HS-5 (cell line): ENCODE results near the gene BAIAP2L1.
A peak's percentile ranks its signal among the peaks of the same experiment; 100 is the strongest.

Source experiments
- DNase-seq: peaks from one replicate; pipeline ENCODE4 v3.0.0-alpha.2; 2012; ENCODE audit warnings: low read depth

The BAIAP2L1 gene

GRCh38 chr7:98293746-98294145 lies 107.1 kb downstream of the BAIAP2L1 start:
- no peak for DNase-seq

- no peak for DNase-seq
These were observed 107.6 kb downstream of the BAIAP2L1 start for GRCh38 chr7:98293265-98293664.

- DNase-seq: no peak
These were observed 109.2 kb downstream of the BAIAP2L1 start for GRCh38 chr7:98291717-98292116.

- no peak for DNase-seq
These were observed 111.5 kb downstream of the BAIAP2L1 start for GRCh38 chr7:98289333-98289875.

- DNase-seq: no peak
These were observed 112.6 kb downstream of the BAIAP2L1 start for GRCh38 chr7:98288064-98288823.

- DNase-seq: no peak
These were observed 113.4 kb downstream of the BAIAP2L1 start for GRCh38 chr7:98287486-98287959.

GRCh38 chr7:98286701-98287485 lies 114.0 kb downstream of the BAIAP2L1 start:
- DNase-seq: no peak

- DNase-seq: no peak
These were observed 114.8 kb downstream of the BAIAP2L1 start for GRCh38 chr7:98286093-98286539.

GRCh38 chr7:98285157-98286092 lies 115.5 kb downstream of the BAIAP2L1 start:
- no peak for DNase-seq

- DNase-seq: peak; percentile 39
These were observed 116.4 kb downstream of the BAIAP2L1 start for GRCh38 chr7:98284335-98285036.

GRCh38 chr7:98283887-98284222 lies 117.0 kb downstream of the BAIAP2L1 start:
- no peak for DNase-seq

- no peak for DNase-seq
These were observed 117.6 kb downstream of the BAIAP2L1 start for GRCh38 chr7:98283127-98283886.

GRCh38 chr7:98282703-98283102 lies 118.2 kb downstream of the BAIAP2L1 start:
- DNase-seq: no peak

GRCh38 chr7:98281757-98282606 lies 118.9 kb downstream of the BAIAP2L1 start:
- DNase-seq: no peak

- no peak for DNase-seq
These were observed 119.8 kb downstream of the BAIAP2L1 start, which contains the start of gene BRI3 for GRCh38 chr7:98280791-98281756. TSS of gene BRI3 (plus strand) at chr7:98281686. CDS start at chr7:98281796, 110 bp downstream.

- no peak for DNase-seq
These were observed 120.6 kb downstream of the BAIAP2L1 start for GRCh38 chr7:98280296-98280695.

- no peak for DNase-seq
These were observed 122.0 kb downstream of the BAIAP2L1 start for GRCh38 chr7:98278936-98279335.

- no peak for DNase-seq
These were observed 122.5 kb downstream of the BAIAP2L1 start for GRCh38 chr7:98278408-98278807.
